DOHH2 (cell line): ENCODE measurements around the gene NEDD1.

Experiments
- H3F3A ChIP-seq: fragments of 200-600 bp; sonication (generic), shearing (Covaris generic); 2 replicates; pipeline ENCODE4 v1.6.0; 2016; ENCODE audit warnings: antibody characterized with exemption, mild to moderate bottlenecking; ENCODE audit not compliant: control insufficient read depth, insufficient read depth
- H3K27ac ChIP-seq: fragments of 200-600 bp; sonication (generic); 2 replicates; pipeline ENCODE4 v1.5.1; 2014; ENCODE audit warnings: low read depth, mild to moderate bottlenecking, low read length, moderate library complexity
- H3K27me3 ChIP-seq: fragments of 200-600 bp; sonication (generic); 2 replicates; pipeline ENCODE4 v1.6.1; 2014; ENCODE audit warnings: mild to moderate bottlenecking, low read length, mixed read lengths; ENCODE audit not compliant: control insufficient read depth
- H3K36me3 ChIP-seq: fragments of 200-600 bp; sonication (generic); 2 replicates; pipeline ENCODE4 v1.6.1; 2014; ENCODE audit warnings: mild to moderate bottlenecking, low read length, moderate library complexity, mixed read lengths; ENCODE audit not compliant: control insufficient read depth
- H3K4me1 ChIP-seq: fragments of 200-600 bp; sonication (generic); 2 replicates; pipeline ENCODE4 v1.6.1; 2014; ENCODE audit warnings: mild to moderate bottlenecking, low read length, mixed read lengths; ENCODE audit not compliant: control insufficient read depth
- H3K4me2 ChIP-seq: fragments of 200-600 bp; sonication (generic); 2 replicates; pipeline ENCODE4 v1.6.0; 2014; ENCODE audit warnings: mild to moderate bottlenecking, low read length, moderate library complexity
- H3K4me3 ChIP-seq: fragments of 200-600 bp; sonication (generic); 2 replicates; pipeline ENCODE4 v1.5.1; 2014; ENCODE audit warnings: mild to moderate bottlenecking, low read length, mixed read lengths
- H3K79me2 ChIP-seq: fragments of 200-600 bp; sonication (generic); 2 replicates; pipeline ENCODE4 v1.6.1; 2014; ENCODE audit warnings: mild to moderate bottlenecking, low read length, mixed read lengths; ENCODE audit not compliant: control insufficient read depth
- H3K9me2 ChIP-seq: fragments of 200-600 bp; sonication (generic); replicated peaks from 2 replicates; pipeline ENCODE4 v1.6.1; 2014; ENCODE audit warnings: mild to moderate bottlenecking, low read length, mixed read lengths; ENCODE audit not compliant: control insufficient read depth
- H3K9me3 ChIP-seq: fragments of 200-600 bp; sonication (generic); 2 replicates; pipeline ENCODE4 v1.6.1; 2014; ENCODE audit warnings: antibody characterized with exemption, low read length, mixed read lengths; ENCODE audit not compliant: control insufficient read depth, insufficient read depth
- H4K20me1 ChIP-seq: fragments of 200-600 bp; sonication (generic); 2 replicates; pipeline ENCODE4 v1.6.0; 2014; ENCODE audit warnings: low read depth, mild to moderate bottlenecking, antibody characterized with exemption, low read length, moderate library complexity; ENCODE audit not compliant: control insufficient read depth, insufficient read depth
- CTCF ChIP-seq: fragments of 200-600 bp; sonication (generic); IDR thresholded peaks from one replicate; pipeline ENCODE4 v1.5.1; 2014; ENCODE audit warnings: antibody characterized with exemption, mild to moderate bottlenecking, low read depth, low read length; ENCODE audit not compliant: poor library complexity, severe bottlenecking
- EZH2phosphoT487 ChIP-seq: fragments of 200-600 bp; sonication (generic); IDR thresholded peaks from 2 replicates; pipeline ENCODE4 v1.6.1; 2017; ENCODE audit warnings: borderline replicate concordance, mild to moderate bottlenecking, antibody characterized with exemption, low read length, moderate library complexity, mixed read lengths

Gene NEDD1

GRCh38 chr12:96948782-96949181 lies 41.7 kb downstream of the NEDD1 start:
- H3K4me3 ChIP-seq, result no peak overlapping the region
- no peak for TF ChIP-seq CTCF
- no peak for TF ChIP-seq EZH2phosphoT487
- H3K79me2 ChIP-seq, result no peaks in the 10 kb centered on the region
- H3K4me2 ChIP-seq, result no peak overlapping the region
- peaks cover 54% of the 10 kb centered on the region for H3K36me3 ChIP-seq
- no peaks in the 10 kb centered on the region for H3K9me2 ChIP-seq
- H3K27ac ChIP-seq, result no peak overlapping the region
- H3K4me1 ChIP-seq, result no peaks in the 10 kb centered on the region
- no peaks in the 10 kb centered on the region for H3F3A ChIP-seq
- no peaks in the 10 kb centered on the region for H3K27me3 ChIP-seq
- H4K20me1 ChIP-seq, result no peaks in the 10 kb centered on the region
- H3K9me3 ChIP-seq, result no peaks in the 10 kb centered on the region

- H3K79me2 ChIP-seq, result no peaks in the 10 kb centered on the region
- no peak overlapping the region for H3K4me3 ChIP-seq
- no peak overlapping the region for H3K4me2 ChIP-seq
- H3K4me1 ChIP-seq, result no peaks in the 10 kb centered on the region
- H3K27ac ChIP-seq, result no peak overlapping the region
- H4K20me1 ChIP-seq, result no peaks in the 10 kb centered on the region
- TF ChIP-seq EZH2phosphoT487 (no peak), CTCF (no peak)
- no peaks in the 10 kb centered on the region for H3K9me2 ChIP-seq
- no peaks in the 10 kb centered on the region for H3F3A ChIP-seq
- H3K9me3 ChIP-seq, result no peaks in the 10 kb centered on the region
- no peaks in the 10 kb centered on the region for H3K36me3 ChIP-seq
- H3K27me3 ChIP-seq, result no peaks in the 10 kb centered on the region
Observed at GRCh38 chr12:96979532-96979931, 72.5 kb downstream of the NEDD1 start.

- Histone ChIP-seq H3K36me3 (no peaks in the 10 kb centered on the region), H4K20me1 (no peaks in the 10 kb centered on the region), H3K9me3 (no peaks in the 10 kb centered on the region), H3K4me3 (no peak overlapping the region), H3F3A (no peaks in the 10 kb centered on the region), H3K4me2 (no peak overlapping the region), H3K27ac (no peak overlapping the region), H3K27me3 (no peaks in the 10 kb centered on the region; the same call in 1 of the 2 replicates), H3K9me2 (no peaks in the 10 kb centered on the region), H3K79me2 (no peaks in the 10 kb centered on the region), H3K4me1 (no peaks in the 10 kb centered on the region)
- no peak for TF ChIP-seq EZH2phosphoT487
- no peak for TF ChIP-seq CTCF
Observed at GRCh38 chr12:96980991-96981414, 73.9 kb downstream of the NEDD1 start.

- no peak overlapping the region for H3K4me2 ChIP-seq
- no peaks in the 10 kb centered on the region for H3K9me2 ChIP-seq
- no peak overlapping the region for H3K27ac ChIP-seq
- no peaks in the 10 kb centered on the region for H4K20me1 ChIP-seq
- no peaks in the 10 kb centered on the region for H3K9me3 ChIP-seq
- H3K27me3 ChIP-seq, result no peaks in the 10 kb centered on the region; the same call in 1 of the 2 replicates
- H3K4me3 ChIP-seq, result no peak overlapping the region
- no peaks in the 10 kb centered on the region for H3F3A ChIP-seq
- no peak for TF ChIP-seq CTCF
- no peak for TF ChIP-seq EZH2phosphoT487
- H3K36me3 ChIP-seq, result no peaks in the 10 kb centered on the region
- no peaks in the 10 kb centered on the region for H3K79me2 ChIP-seq
- H3K4me1 ChIP-seq, result no peaks in the 10 kb centered on the region
Observed at GRCh38 chr12:96981911-96982310, 74.9 kb downstream of the NEDD1 start.
